Measurements from ENCODE around the gene SHB. TPM values are rescaled to one million over a fixed set of nuclear protein-coding genes. Genes with fewer than 3 reads are reported as not detected.
A peak's percentile ranks its signal among the peaks of the same experiment; 100 is the strongest.

Gene SHB
- total RNA-seq, 1 experiment from 2014 or later: 29.6 TPM

DNA sequence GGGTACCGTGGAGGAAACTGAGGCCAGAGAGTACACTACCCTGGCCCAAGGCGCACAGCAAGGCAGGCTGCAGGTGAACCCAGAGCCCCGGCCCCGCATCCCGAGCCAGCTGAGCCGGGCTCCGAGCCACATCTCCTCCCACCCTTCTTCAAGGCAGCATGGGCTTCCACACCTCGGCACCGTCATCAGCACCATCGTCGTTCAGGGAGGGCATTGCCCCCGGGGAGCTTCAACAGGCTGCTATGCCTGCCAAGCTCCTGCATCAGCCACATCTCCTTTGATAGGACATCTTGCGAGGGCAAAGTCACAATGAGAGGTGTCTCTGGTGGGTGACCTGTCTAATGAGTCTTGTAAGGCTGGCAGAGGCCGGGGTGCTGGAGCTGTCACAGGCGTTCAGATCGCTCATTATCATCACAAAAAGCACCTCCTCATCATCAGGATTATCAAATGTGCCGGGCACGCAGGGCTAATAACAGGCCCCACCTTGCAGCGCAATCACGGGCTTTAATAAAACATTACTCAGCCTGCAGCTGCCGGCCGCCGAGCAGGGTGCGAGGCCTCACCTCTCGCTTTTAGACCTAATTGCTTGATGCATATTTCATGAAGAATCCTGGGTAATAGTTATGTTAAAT lies 145.1 kb downstream of the SHB start:
- BruUV-seq (replicated peaks): no TSS peak
- DNase-seq (ENCODE audit: unreplicated experiment): no peak
- Mint-ChIP-seq H3K4me3 (ENCODE audit: unreplicated experiment) (no peak overlapping the region), H3K36me3 (ENCODE audit: insufficient read depth, unreplicated experiment) (peaks cover 8% of the 10 kb centered on the region), H3K9me3 (ENCODE audit: unreplicated experiment) (no peaks in the 10 kb centered on the region), H3K27ac (ENCODE audit: low read depth, unreplicated experiment) (no peak overlapping the region), H3K27me3 (ENCODE audit: insufficient read depth, unreplicated experiment) (no peaks in the 10 kb centered on the region), H3K4me1 (ENCODE audit: insufficient read depth, unreplicated experiment) (peaks cover 21% of the 10 kb centered on the region)
- ChIA-PET CTCF (interaction anchor here (0.7 to 1.3 kb wide), 4 partner anchors 9 to 237 kb away, joined by 3 to 6 read pairs (median 6); no protein-coding TSS in a partner anchor), POLR2A (interaction anchor here (0.6 to 0.8 kb wide), 2 partner anchors 21 to 139 kb away, joined by 3 read pairs; no protein-coding TSS in a partner anchor)
- intact Hi-C loops (cut with micrococcal nuclease): loop anchor here (5.0 kb wide), 1 partner anchor 83 kb away; no protein-coding TSS in a partner anchor
- TF ChIP-seq, protein P1, sequence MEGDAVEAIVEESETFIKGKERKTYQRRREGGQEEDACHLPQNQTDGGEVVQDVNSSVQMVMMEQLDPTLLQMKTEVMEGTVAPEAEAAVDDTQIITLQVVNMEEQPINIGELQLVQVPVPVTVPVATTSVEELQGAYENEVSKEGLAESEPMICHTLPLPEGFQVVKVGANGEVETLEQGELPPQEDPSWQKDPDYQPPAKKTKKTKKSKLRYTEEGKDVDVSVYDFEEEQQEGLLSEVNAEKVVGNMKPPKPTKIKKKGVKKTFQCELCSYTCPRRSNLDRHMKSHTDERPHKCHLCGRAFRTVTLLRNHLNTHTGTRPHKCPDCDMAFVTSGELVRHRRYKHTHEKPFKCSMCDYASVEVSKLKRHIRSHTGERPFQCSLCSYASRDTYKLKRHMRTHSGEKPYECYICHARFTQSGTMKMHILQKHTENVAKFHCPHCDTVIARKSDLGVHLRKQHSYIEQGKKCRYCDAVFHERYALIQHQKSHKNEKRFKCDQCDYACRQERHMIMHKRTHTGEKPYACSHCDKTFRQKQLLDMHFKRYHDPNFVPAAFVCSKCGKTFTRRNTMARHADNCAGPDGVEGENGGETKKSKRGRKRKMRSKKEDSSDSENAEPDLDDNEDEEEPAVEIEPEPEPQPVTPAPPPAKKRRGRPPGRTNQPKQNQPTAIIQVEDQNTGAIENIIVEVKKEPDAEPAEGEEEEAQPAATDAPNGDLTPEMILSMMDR (IDR thresholded peaks at IDR 0.05; ENCODE audit: unreplicated experiment): no peak

DNA sequence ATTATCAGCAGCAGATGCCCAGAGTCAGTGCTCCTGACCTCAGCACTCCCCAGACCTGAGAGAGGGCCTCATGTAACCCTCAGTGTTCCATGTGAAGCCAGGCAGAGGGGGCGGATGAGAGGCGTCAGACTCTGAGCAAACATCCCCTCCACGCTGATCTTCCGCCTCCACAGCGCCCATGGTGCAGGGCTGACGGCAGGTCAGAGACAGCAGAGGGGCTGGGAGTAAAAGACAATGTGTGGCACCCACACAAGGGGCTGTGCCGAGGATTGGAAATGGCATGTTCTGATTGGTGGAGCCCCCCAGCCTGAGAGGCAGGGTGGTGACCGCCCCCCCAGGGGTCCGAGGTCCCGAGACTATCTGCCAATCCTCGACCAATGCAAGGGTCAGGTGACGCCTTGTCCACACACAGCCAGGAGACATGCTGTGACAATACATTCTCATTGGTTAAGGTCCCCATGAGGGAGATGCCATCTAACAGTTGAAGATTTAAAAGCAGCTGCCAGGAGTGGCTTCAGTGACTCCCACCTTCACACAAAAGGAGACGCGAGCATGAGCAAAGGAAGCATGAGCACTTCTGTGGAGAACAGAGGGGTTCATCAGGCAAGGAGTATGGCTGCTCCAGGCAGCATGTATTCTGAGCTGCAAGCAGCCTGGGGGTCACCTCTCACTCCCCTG lies 145.8 kb downstream of the SHB start:
- intact Hi-C loops (cut with micrococcal nuclease): loop anchor here (5.0 kb wide), 1 partner anchor 84 kb away; no protein-coding TSS in a partner anchor
- CTCF ChIA-PET: interaction anchor here (0.9 to 5.3 kb wide), 9 partner anchors 10 to 448 kb away, joined by 3 to 59 read pairs (median 15); partner anchors contain the start of gene SHB
- H3K4me3 Mint-ChIP-seq (ENCODE audit: unreplicated experiment): no peak overlapping the region
- BruUV-seq (replicated peaks): no TSS peak
- TF ChIP-seq, protein P1 (IDR thresholded peaks at IDR 0.05; ENCODE audit: unreplicated experiment): no peak
- H3K27ac Mint-ChIP-seq (ENCODE audit: low read depth, unreplicated experiment): peak overlapping the region; percentile 85
- DNase-seq (ENCODE audit: unreplicated experiment): no peak
- no peaks in the 10 kb centered on the region for H3K27me3 Mint-ChIP-seq (ENCODE audit: insufficient read depth, unreplicated experiment)
- H3K9me3 Mint-ChIP-seq (ENCODE audit: unreplicated experiment): no peaks in the 10 kb centered on the region
- peaks cover 21% of the 10 kb centered on the region for H3K4me1 Mint-ChIP-seq (ENCODE audit: insufficient read depth, unreplicated experiment)
- peaks cover 8% of the 10 kb centered on the region for H3K36me3 Mint-ChIP-seq (ENCODE audit: insufficient read depth, unreplicated experiment)
- POLR2A ChIA-PET: interaction anchor here (0.6 to 2.3 kb wide), 3 partner anchors 14 to 140 kb away, joined by 3 to 13 read pairs (median 7); no protein-coding TSS in a partner anchor

DNA sequence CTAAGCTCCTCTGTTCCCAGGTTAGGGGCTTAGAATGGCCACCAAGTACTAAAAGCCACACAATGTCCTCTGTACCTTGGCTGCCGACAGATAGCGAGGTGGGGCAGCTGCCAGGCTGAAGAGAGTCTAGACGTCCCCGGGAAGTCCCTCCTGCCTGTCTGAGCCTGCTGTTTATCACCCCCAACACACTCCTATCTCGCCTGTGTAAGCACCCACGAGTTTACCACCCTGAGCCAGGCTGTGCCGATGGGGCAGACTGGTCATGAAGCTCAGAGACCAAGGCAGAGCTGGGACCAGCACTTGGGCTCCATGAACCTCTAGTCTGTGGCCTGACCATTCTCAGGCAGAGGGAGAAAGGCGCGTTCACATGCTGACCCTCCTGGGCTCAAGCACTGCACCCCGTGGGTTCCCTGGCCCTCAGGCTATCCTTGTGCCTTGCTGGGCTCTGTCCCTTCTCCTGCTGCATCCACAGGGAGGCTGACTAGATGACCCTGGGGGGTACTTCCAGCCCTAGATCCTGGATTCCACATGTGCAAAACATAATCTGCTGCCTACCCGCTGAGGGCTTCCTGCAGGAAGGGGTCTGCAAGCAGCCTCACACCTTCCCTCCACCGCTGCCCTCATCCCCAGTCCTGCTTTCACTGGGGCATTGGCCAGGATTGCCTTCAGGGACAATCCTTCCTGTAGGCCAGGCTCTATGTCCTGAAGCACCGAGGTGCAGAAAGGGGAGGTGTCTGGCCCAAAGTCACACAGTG lies 146.5 kb downstream of the SHB start:
- Mint-ChIP-seq H3K4me3 (ENCODE audit: unreplicated experiment) (no peak overlapping the region), H3K4me1 (ENCODE audit: insufficient read depth, unreplicated experiment) (peaks cover 21% of the 10 kb centered on the region), H3K27ac (ENCODE audit: low read depth, unreplicated experiment) (peak overlapping the region; percentile 85), H3K36me3 (ENCODE audit: insufficient read depth, unreplicated experiment) (peaks cover 10% of the 10 kb centered on the region), H3K9me3 (ENCODE audit: unreplicated experiment) (no peaks in the 10 kb centered on the region), H3K27me3 (ENCODE audit: insufficient read depth, unreplicated experiment) (no peaks in the 10 kb centered on the region)
- ChIA-PET CTCF (interaction anchor here (0.7 to 5.3 kb wide), 20 partner anchors 11 to 449 kb away, joined by 3 to 59 read pairs (median 6); partner anchors contain the start of gene SHB), POLR2A (interaction anchor here (0.9 to 2.3 kb wide), 6 partner anchors 14 to 148 kb away, joined by 3 to 13 read pairs (median 6); partner anchors contain the start of gene SHB)
- no TSS peak for BruUV-seq (replicated peaks)
- intact Hi-C loops (cut with micrococcal nuclease): loop anchor here (5.0 kb wide), 1 partner anchor 85 kb away; no protein-coding TSS in a partner anchor
- DNase-seq (ENCODE audit: unreplicated experiment): no peak
- TF ChIP-seq, protein P1 (IDR thresholded peaks at IDR 0.05; ENCODE audit: unreplicated experiment): no peak
